GM23248 (cell line): ENCODE results near the gene MRE11.

ENCODE experiments used
- EZH2 ChIP-seq: fragments of 200-600 bp; sonication (generic); IDR thresholded peaks from 2 replicates; pipeline ENCODE4 v1.6.1; 2018; ENCODE audit warnings: antibody characterized with exemption, mild to moderate bottlenecking; ENCODE audit not compliant: insufficient read depth, poor library complexity, severe bottlenecking
- EZH2phosphoT487 ChIP-seq: fragments of 200-600 bp; sonication (generic); IDR thresholded peaks from 2 replicates; pipeline ENCODE4 v1.6.1; 2018; ENCODE audit warnings: antibody characterized with exemption, moderate library complexity, mild to moderate bottlenecking, low read depth; ENCODE audit not compliant: insufficient read depth

DNA sequence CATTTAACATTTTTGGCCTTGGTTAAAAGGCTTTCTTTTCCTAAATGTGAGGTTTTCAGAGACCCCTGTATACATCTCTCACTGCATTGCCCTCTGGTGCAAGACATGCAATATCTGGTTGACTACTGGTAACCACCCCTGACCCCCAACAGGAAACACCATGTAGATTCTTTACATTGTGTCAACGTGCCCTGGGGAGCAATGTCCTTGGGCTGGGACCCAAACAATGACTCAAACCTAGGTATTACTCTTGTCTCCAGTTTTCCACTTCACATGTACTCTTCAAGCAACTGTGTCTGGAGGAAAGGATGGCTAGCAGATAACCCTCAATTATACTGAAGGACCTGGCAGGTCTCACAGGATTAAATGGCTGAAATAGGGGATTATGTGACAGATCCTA lies 91.3 kb downstream of the MRE11 start:
- TF ChIP-seq EZH2phosphoT487 (no peak), EZH2 (no peak)
